SK-N-MC (cell line): ENCODE data around the gene HCFC1R1.

Experiments used
- EZH2 ChIP-seq: fragments of 200-600 bp; sonication (generic); IDR thresholded peaks from one replicate; pipeline ENCODE4 v1.6.1; 2017; ENCODE audit warnings: antibody characterized with exemption
- FOXP2 ChIP-seq: optimal IDR thresholded peaks from 2 replicates; pipeline ENCODE3; 2011; ENCODE audit warnings: mild to moderate bottlenecking, moderate library complexity; ENCODE audit not compliant: insufficient read depth; ENCODE audit errors: extremely low read length, control extremely low read depth
- POLR2AphosphoS5 ChIP-seq: IDR thresholded peaks from 2 replicates; pipeline ENCODE4 v1.6.1; 2012; ENCODE audit warnings: mild to moderate bottlenecking, low read depth, low read length, borderline replicate concordance

DNA sequence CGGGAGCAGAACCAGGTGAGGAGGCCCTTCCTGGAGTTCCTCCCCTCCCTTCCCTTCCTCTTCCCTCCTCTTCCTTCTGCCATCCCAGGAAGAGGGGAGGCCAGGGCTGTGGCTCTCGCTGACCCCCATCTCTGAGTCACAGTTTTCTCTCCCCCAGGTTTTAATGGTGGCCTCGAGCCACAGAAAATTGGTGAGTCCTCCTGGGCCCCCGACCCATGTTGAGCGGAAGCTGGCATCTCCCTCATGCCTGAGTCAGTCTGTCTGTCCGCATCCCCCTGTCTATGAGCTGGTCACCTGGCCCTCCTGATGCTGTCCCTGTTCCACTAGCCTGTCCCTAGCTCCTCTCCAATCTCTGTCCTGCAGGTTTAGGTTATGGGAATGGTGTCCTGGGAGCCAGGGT is 23.8 kb downstream of the HCFC1R1 start:
- TF ChIP-seq EZH2 (no peak), POLR2AphosphoS5 (no peak), FOXP2 (no peak)
